ENCODE measurements around the gene GNB1.

DNA sequence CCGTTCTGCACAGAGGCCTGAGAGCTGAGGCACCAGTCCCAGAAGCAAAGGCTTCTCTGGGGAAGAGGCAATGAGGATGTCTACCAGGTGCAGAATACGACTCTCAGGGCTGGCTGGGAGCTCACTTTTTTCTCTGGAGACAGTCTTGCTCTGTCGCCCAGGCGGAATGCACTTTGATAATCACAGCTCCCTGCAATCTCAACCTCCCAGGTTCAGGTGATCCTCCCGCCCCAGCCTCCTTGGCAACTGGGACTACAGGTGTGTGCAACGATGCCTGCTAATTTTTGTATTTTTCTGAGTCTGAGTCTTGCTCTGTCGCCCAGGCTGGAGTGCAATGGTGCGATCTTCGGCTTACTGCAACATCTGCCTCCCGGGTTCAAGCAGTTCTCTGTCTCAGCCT is 130.2 kb downstream of the GNB1 start:
- TF ChIP-seq SP1 (IDR thresholded peaks at IDR 0.05) (no peak), CTBP1 (IDR thresholded peaks at IDR 0.05; ENCODE audit: borderline replicate concordance) (no peak)
